Tibial nerve (tissue), 4 donors: ENCODE measurements around the gene OVOL3.
"Not testable (repeated sequence)": the region's sequence is repeated elsewhere in the genome, so short reads cannot be mapped to it uniquely, and the experiment has no call there.

Experiments used
- CTCF ChIP-seq, 5 experiments: fragments of 200-600 bp in 3 of 5; fragments of 450-650 bp in 2 of 5; sonication (generic) in 3 of 5; IDR thresholded peaks; one replicate each; pipeline ENCODE4 v1.5.1; 2016 to 2019; ENCODE audit warnings: antibody characterized with exemption in 5 of 5, mild to moderate bottlenecking in 3 of 5, moderate library complexity in 2 of 5
- EP300 ChIP-seq, 2 donors: sonication (generic); formaldehyde crosslinking; IDR thresholded peaks; one replicate each; pipeline ENCODE4 v1.6.1; 2017; ENCODE audit warnings: antibody characterized with exemption in 2 of 2, mild to moderate bottlenecking in 1 of 2
- POLR2A ChIP-seq, 2 donors: fragments of 450-650 bp; IDR thresholded peaks; one replicate each; pipeline ENCODE4 v1.6.1; 2017; ENCODE audit warnings: antibody characterized with exemption in 2 of 2, mild to moderate bottlenecking in 2 of 2, moderate library complexity in 2 of 2

GRCh38 chr19:36134867-36135266 lies 23.9 kb downstream of the OVOL3 start:
- not testable (repeated sequence) for TF ChIP-seq CTCF, POLR2A, EP300 (IDR thresholded peaks at IDR 0.05)
